Measurements from ENCODE around the gene MEIS3.
"Not testable (repeated sequence)": the region's sequence is repeated elsewhere in the genome, so short reads cannot be mapped to it uniquely, and the experiment has no call there.

Gene MEIS3

GRCh38 chr19:47413941-47414340 lies 5.4 kb downstream of the MEIS3 start:
- no peak for DNase-seq

- DNase-seq: not testable (repeated sequence)
These were observed 7.6 kb downstream of the MEIS3 start for GRCh38 chr19:47411696-47412095.

GRCh38 chr19:47411101-47411500 lies 8.2 kb downstream of the MEIS3 start:
- no peak for DNase-seq

GRCh38 chr19:47408156-47408938 lies 11.0 kb downstream of the MEIS3 start:
- no peak for DNase-seq

- DNase-seq: no peak
These were observed 11.9 kb downstream of the MEIS3 start for GRCh38 chr19:47407417-47407774.

GRCh38 chr19:47406711-47407416 lies 12.5 kb downstream of the MEIS3 start:
- DNase-seq: no peak

- DNase-seq: no peak
These were observed 13.4 kb downstream of the MEIS3 start for GRCh38 chr19:47405854-47406417.

- DNase-seq: no peak
These were observed 14.2 kb downstream of the MEIS3 start for GRCh38 chr19:47405197-47405550.

GRCh38 chr19:47404334-47405196 lies 14.8 kb downstream of the MEIS3 start:
- DNase-seq: no peak

- no peak for DNase-seq
These were observed 16.8 kb downstream of the MEIS3 start for GRCh38 chr19:47402504-47402903.

GRCh38 chr19:47398707-47399597 lies 20.4 kb downstream of the MEIS3 start:
- no peak for DNase-seq

GRCh38 chr19:47391510-47392223 lies 27.7 kb downstream of the MEIS3 start:
- DNase-seq: peak; percentile 56

- no peak for DNase-seq
These were observed 28.5 kb downstream of the MEIS3 start for GRCh38 chr19:47390533-47391488.

- no peak for DNase-seq
These were observed 30.2 kb downstream of the MEIS3 start for GRCh38 chr19:47389150-47389556.

- not testable (repeated sequence) for DNase-seq
These were observed 30.6 kb downstream of the MEIS3 start for GRCh38 chr19:47388721-47389120.

GRCh38 chr19:47387623-47388022 lies 31.7 kb downstream of the MEIS3 start:
- not testable (repeated sequence) for DNase-seq

- DNase-seq: not testable (repeated sequence)
These were observed 32.7 kb downstream of the MEIS3 start for GRCh38 chr19:47386582-47386981.

- DNase-seq: not testable (repeated sequence)
These were observed 34.8 kb downstream of the MEIS3 start for GRCh38 chr19:47384533-47384932.

- DNase-seq: not testable (repeated sequence)
These were observed 35.4 kb downstream of the MEIS3 start for GRCh38 chr19:47383890-47384289.

GRCh38 chr19:47381653-47382279 lies 37.6 kb downstream of the MEIS3 start:
- no peak for DNase-seq
